GM21529 (cell line): Measurements from ENCODE around the gene FOXO3B.
"Not testable (repeated sequence)": the region's sequence is repeated elsewhere in the genome, so short reads cannot be mapped to it uniquely, and the experiment has no call there.

Experiments used
- ATAC-seq: cut with Tn5 transposase; IDR thresholded peaks from one replicate; pipeline ENCODE4 v1.9.1; 2021; ENCODE audit not compliant: unreplicated experiment

Gene FOXO3B

GRCh38 chr17:18681767-18682571 is at the start of gene FOXO3B:
Gene FOXO3B (minus strand): TSS chr17:18682314. CDS start chr17:18681651, 663 bp downstream.
- ATAC-seq: peak; percentile 97

DNA sequence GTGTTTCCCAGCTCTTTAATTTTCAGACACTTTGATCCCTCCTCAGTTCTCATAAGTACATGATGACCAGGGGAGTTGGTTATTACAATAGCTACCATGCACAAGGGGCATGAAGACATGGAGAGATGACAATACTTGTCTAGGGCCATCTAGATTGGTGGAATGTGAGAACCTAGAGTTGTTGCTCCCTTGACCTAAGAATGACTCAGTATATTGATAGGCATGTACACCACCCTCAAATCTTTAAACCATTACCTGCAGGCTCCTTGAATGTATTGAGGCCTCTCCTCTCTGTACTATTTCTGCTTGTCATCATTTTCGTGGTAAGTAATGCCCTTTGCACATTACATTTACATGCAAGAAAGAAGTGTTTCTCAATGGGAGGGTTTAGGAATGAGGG is 41.4 kb upstream of the FOXO3B start:
- not testable (repeated sequence) for ATAC-seq

- ATAC-seq: not testable (repeated sequence)
Measured at GRCh38 chr17:18722612-18723011, 40.5 kb upstream of the FOXO3B start.

DNA sequence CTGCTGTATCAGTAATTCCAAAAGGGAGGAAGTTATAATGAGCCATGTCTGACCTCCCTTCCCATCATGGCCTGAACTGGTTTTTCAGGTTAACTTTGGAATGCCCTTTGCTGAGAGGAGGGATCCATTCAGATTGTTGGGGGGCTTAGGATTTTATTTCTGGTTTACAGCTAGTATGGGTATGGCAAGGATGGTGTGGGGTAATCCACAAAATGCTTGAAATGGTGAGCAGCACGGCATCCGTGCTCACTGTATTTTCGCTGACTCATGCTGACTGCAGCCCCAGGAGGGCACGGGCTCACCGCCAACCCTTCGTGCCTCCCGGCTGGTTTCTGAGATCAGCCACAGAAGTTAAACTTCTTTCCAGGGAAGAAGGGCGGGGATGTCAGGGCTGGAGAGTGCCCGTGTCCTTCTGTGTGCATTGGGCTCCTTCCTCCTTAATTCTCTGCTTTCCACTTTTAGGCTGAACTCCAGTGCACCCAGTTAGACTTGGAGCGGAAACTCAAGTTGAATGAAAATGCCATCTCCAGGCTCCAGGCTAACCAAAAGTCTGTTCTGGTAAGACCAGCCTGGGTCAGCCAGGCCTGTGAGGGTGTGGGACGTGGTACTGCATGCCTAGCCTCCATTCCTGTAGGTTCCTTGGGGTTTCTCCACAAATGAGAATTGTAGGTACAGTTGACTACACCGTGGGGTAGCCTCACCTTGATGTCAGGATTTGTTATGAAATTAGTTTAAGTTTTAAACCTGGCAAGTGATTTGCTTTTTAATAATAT is 39.8 kb upstream of the FOXO3B start:
- ATAC-seq: not testable (repeated sequence)

DNA sequence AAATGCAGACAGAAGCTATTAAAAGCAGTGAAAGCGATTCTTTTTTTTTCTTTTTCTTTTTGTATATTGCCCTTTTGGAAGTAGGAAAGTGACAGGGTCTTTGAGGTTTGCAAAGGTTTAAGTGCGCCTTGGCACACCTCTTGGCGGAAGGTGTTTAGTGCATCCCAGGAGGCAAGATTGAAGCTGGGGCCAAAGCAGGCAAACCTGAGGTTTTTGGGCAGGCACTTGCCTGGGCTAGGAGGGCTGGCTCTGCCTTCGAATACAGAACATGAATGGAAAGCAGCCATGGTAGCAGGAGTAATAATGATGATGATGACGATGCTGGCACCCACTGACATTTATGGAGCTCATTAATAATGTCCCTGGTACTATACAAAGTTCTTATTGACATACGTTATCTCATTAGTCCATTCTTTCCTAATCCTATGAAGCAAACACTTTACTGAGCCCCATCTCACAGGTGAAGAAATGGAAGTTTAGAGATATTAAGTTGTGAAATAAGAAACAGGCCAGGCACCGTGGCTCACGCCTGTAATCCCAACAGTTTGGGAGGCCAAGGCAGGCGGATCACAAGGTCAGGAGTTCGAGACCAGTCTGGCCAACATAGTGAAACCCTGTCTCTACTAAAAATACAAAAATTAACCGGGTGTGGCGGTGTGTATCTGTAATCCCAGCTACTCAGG is 37.5 kb upstream of the FOXO3B start:
- ATAC-seq: not testable (repeated sequence)

- not testable (repeated sequence) for ATAC-seq
Measured at GRCh38 chr17:18718643-18719427, 36.7 kb upstream of the FOXO3B start.

- ATAC-seq: not testable (repeated sequence)
Measured at GRCh38 chr17:18712354-18712999, 30.4 kb upstream of the FOXO3B start.

DNA sequence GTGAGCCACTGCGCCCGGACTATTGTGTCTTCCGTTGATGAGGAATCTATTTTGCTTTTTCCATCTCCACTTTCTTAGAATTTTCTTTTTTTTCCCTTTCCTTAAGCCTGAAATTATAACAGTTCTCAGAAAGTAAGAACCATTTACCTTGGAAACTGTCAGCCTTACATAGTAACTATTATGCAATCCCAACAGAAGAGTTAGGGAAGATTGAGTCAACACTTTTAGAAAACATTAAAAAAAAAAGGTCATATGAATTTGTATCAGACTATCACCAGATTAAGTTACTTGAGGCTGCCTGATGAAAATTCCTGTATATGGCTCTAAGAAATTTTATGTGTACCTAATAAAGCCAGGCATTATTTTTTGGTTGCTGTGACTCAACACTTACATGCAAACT is 26.1 kb upstream of the FOXO3B start:
- ATAC-seq: not testable (repeated sequence)

DNA sequence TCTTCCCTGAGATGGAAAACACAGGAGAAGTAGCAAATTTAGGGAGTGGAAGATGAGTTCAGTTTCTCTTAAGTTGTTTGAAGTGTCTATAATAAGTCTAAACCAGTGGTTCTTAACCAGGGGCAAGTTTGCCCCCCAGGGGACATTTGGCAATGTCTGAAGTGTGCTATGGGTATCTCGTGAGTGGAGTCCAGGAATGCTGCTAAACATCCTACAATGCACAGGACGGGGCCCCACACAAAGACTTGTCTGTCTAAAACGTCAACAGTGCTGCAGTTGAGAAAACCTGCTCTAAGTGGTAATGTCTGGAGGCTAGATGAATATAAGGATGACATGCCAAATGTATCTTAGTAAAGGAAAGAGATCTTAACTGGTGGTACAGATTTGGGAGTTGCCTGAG is 23.8 kb upstream of the FOXO3B start:
- ATAC-seq: not testable (repeated sequence)

- ATAC-seq: not testable (repeated sequence)
Measured at GRCh38 chr17:18698473-18699103, 16.5 kb upstream of the FOXO3B start.

DNA sequence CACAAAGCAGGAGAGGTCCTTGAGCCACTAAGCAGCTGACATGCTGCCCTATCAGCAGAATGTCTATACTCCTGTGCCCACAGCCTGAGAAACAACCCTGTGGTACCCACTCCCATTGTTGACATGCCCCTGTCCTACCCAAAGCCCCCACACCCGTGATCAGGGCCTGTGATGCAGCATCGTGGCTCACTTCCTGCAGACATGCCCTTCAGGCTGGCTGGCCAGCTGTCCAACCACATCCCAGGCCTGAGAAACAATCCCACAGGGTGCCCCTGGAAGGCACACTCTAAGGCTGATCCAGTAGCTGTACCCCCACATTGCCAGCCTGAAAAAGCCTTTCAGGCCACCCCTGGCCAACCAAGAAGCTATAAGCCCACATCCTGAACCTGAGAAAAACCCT is 13.0 kb upstream of the FOXO3B start:
- ATAC-seq: not testable (repeated sequence)

- peak; percentile 3 for ATAC-seq
Measured at GRCh38 chr17:18682668-18683067, 554 bp upstream of the FOXO3B start.

GRCh38 chr17:18677381-18677780 is 4.7 kb downstream of the FOXO3B start:
- not testable (repeated sequence) for ATAC-seq

DNA sequence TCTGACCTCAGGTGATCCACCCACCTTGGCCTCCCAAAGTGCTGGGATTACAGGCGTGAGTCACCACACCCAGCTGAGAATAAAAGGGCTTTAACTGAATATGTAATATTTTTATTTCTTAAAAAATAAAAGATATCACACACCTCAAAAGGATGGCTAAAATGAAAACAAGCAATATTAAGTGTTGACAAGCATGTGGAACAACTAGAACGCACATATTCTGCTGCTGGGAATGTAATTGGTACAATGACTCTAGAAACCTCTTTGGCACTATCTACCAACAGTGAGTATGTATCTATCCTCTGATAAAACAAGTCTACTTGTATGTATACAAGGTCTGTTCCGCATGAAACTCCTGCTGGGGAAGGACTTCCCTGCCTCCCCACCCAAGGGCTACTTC is 5.2 kb downstream of the FOXO3B start:
- not testable (repeated sequence) for ATAC-seq

DNA sequence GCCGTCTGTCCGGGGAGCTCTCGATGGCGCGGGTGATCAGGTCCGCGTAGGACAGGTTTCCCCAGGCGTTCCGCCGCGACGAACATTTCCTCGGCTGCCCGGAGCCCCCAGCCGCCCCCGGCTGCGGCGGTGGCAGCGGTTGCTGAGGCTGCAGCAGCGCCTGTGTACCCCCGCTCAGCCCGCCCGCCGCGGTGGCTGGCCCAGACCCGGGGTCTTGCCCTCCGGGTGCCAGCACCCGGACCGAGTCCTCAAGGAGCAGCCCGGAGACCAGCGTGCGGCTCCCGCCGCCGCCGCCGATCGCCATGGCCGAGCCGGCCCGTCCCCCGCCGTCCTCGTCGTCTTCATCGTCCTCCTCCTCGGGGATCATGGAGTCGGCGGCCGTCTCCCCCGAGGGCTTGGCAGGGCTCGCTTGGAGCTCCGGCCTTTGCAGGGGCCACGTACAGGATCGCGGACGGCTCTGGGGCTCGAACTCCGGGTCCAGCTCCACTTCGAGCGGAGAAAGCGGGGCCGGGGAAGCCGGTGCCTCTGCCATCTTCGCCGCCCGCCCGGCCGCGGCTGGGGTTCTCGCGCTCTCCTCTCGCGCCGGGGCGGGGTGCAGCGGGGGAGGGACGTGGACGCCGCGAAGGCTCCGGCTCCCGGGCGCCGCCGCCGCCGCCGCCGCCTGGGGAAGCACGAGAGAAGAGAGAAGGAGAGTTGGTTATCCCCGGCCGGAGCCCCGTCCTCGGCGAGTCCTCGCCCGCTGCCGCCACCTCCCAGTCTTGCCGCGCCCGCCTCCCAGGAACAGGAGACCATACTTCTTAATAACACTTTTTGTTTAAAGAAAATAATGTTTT is 9.5 kb downstream of the FOXO3B start:
- not testable (repeated sequence) for ATAC-seq

GRCh38 chr17:18668625-18669024 is 13.5 kb downstream of the FOXO3B start:
- ATAC-seq: not testable (repeated sequence)

DNA sequence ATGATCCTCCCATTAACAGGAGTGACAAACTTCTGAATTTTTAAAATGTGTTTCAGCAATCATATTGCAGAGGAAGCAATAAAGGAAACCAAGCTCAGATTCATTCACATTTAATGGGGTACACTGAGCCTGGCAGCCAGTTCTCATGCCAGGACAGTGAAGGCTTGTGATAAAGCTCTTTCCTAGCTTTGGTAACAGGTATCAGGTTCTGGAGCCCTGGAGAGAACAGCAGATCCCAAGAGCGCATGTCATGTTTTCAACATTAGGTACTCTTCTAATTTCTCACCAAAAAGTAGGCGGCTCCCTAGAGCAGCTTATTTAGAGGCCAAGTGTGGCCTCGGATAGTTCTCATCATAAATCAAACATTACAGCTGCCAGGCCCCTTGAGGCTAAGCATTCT is 14.6 kb downstream of the FOXO3B start:
- ATAC-seq: not testable (repeated sequence)

- not testable (repeated sequence) for ATAC-seq
Measured at GRCh38 chr17:18666326-18666725, 15.8 kb downstream of the FOXO3B start.
